Measurements from ENCODE around the gene EFTUD2.

Gene EFTUD2

DNA sequence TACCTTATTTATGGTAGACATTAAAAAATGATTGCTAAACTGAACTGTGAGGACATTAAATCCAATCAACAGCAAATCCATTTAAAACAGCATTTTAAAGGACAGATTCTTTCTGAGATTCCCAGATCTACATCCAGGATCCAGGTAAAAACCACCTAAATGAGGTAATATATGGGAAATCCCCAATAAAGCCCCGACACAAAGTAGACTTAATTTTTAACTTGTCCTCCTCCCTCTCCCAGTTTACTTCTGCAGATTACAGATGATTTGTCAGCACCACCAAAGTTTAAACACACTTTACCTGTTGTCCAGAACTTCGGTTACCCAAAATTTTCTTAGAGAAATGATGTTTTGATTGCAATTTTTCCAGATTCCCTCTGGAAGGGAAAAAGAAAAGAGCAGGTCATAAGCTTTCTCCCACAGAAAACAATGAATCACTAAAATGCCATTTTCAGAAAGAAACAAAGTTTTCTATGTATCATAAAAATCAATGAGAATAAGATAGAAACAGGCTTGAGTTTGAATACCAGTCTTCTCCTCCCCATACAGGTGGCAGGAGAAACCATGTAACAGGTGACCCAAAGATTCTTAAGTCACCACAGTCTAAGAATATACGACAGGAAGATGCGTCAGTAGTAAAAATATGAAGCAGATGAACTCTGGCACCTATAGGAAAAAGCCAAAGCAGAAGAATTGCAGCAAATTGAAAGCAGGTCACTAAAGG lies 92.0 kb downstream of the EFTUD2 start:
- TF ChIP-seq, protein P1, sequence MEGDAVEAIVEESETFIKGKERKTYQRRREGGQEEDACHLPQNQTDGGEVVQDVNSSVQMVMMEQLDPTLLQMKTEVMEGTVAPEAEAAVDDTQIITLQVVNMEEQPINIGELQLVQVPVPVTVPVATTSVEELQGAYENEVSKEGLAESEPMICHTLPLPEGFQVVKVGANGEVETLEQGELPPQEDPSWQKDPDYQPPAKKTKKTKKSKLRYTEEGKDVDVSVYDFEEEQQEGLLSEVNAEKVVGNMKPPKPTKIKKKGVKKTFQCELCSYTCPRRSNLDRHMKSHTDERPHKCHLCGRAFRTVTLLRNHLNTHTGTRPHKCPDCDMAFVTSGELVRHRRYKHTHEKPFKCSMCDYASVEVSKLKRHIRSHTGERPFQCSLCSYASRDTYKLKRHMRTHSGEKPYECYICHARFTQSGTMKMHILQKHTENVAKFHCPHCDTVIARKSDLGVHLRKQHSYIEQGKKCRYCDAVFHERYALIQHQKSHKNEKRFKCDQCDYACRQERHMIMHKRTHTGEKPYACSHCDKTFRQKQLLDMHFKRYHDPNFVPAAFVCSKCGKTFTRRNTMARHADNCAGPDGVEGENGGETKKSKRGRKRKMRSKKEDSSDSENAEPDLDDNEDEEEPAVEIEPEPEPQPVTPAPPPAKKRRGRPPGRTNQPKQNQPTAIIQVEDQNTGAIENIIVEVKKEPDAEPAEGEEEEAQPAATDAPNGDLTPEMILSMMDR (IDR thresholded peaks at IDR 0.05; ENCODE audit: borderline replicate concordance, insufficient read depth, low read depth, low read length): no peak
- no peak overlapping the region for H3K4me3 ChIP-seq (ENCODE audit: low read depth, low read length)

- TF ChIP-seq, protein P1 (IDR thresholded peaks at IDR 0.05; ENCODE audit: borderline replicate concordance, insufficient read depth, low read depth, low read length): no peak
- H3K4me3 ChIP-seq (ENCODE audit: low read depth, low read length): no peak overlapping the region
Measured at GRCh38 chr17:44804302-44805089, 94.7 kb downstream of the EFTUD2 start.

GRCh38 chr17:44801880-44802279 lies 97.4 kb downstream of the EFTUD2 start:
- no peak overlapping the region for H3K4me3 ChIP-seq (ENCODE audit: low read depth, low read length)
- TF ChIP-seq, protein P1 (IDR thresholded peaks at IDR 0.05; ENCODE audit: borderline replicate concordance, insufficient read depth, low read depth, low read length): no peak

Data from GM12875 (cell line).